Inferior parietal cortex (tissue), 1 donor: Measurements from ENCODE around the gene MS4A6E.
"Not testable (repeated sequence)": the region's sequence is repeated elsewhere in the genome, so short reads cannot be mapped to it uniquely, and the experiment has no call there.

Experiments used
- DNase-seq: peaks from one replicate; pipeline ENCODE4 v3.0.0-alpha.2; 2016; ENCODE audit errors: extremely low spot score

The MS4A6E gene

GRCh38 chr11:60336767-60337391, 9.8 kb downstream of the MS4A6E start:
- no peak for DNase-seq

DNA sequence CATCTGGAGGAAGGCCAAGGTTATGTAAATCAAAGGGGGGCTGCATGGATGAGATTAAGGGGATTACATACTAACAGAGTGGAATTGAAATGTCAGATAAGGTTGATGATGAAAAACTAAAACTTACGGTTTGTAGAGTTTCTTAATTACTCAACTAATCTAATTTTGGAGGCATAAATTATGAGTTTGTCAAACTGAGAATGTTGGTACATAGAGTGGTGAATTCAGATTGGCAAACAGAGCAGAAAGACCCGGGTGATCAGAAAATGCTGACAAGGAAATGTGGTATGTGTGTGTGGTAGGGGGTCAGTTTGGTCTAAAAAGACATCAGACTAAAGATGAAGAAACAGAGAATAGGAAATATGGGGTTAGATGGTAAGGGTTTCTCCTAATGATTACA, 11.0 kb downstream of the MS4A6E start:
- no peak for DNase-seq

GRCh38 chr11:60339356-60339755, 12.3 kb downstream of the MS4A6E start:
- DNase-seq: no peak

DNA sequence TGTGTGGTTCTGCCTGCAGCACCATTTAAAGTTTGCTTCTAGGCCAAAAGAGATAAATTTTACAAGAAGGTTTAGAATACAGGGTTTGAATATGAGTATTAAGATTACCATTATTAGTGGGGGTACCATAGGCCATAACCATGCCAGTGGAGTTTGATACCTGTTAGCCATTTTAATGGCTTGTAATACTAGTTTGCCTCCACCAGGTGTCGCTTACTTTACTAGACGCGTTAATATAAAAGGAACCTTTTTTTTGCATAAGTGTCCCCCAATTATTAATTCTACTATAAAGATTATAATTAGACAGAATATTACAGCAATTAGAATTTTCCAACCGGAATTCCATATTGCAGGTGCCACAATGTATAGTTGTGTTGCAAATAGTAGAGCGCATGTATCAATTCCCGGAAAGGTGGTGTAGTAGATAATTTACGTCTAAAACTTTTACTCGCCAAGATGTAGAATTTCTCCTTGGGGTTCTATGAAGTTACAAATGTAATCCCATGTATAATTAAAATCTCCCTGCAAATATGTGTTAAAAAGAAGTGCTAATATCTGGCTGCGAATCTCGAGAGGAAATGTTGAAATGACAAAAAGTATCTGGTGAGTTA, 16.1 kb downstream of the MS4A6E start:
- no peak for DNase-seq

GRCh38 chr11:60344146-60344545, 17.1 kb downstream of the MS4A6E start:
- DNase-seq: no peak

GRCh38 chr11:60345489-60345888, 18.4 kb downstream of the MS4A6E start:
- no peak for DNase-seq

GRCh38 chr11:60347084-60347797, 20.2 kb downstream of the MS4A6E start:
- DNase-seq: no peak

DNA sequence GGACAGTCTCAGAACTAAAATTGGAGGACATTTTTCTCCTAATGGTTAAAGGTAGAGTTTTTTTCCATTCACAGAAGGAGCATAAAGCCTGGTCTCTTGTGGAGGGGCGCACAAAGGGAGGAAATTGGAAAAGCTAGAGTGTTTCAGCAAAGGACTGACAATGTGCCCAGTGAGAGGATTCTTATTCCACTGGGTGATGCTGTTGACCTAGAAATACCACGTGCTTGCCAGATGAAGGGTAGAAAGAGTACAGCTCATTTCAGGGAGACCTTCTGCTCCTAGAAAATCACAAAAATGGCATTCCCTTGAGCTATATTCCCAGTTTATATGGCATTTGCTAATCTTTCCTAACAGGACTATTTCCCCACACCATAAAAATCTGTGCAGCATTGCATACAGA, 21.1 kb downstream of the MS4A6E start:
- DNase-seq: no peak

- DNase-seq: no peak
Measured at GRCh38 chr11:60349990-60350389, 22.9 kb downstream of the MS4A6E start.

DNA sequence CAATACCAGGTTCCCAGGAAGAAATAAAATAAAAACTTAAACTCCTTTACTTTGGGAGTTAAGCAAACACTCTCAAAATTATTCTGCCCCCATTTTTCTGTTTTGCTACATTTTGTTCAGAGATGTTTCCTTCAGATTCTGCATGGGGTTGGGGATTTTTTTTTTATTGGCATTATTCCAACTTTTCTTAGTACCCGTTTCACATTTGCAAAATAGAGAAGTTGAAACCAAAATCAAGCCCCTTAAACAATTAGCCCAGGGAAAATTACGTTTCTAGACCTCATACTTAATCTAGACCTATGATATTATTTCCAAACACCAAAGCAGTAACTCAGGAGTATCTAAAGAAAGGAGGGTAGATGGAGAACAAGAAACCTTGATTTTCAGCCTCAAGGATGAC, 30.7 kb downstream of the MS4A6E start:
- DNase-seq: no peak

- no peak for DNase-seq
Measured at GRCh38 chr11:60360621-60361020, 33.6 kb downstream of the MS4A6E start.

GRCh38 chr11:60362241-60362640, 35.2 kb downstream of the MS4A6E start:
- no peak for DNase-seq

- DNase-seq: peak; percentile 88
Measured at GRCh38 chr11:60363542-60364470, 36.8 kb downstream of the MS4A6E start.

GRCh38 chr11:60366262-60366904, 39.3 kb downstream of the MS4A6E start:
- not testable (repeated sequence) for DNase-seq

DNA sequence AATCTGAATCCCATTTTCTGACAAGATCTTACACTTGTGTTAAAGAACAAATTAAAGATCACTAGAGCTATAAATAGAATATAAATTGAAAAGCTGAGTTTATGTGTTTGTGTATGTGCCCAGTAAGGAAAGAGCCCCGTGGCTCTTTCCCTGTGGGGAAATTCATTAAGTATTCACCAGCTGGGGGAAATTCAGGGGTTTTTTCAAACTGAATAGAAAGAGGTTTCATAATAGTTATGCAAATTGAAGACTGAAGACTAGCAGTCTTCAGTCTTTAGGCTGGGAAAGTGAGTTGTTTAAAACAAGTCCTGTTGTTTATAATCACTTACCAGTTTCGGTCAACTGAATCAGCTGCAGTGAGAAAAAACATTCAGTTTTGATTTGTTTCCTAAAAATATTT, 40.0 kb downstream of the MS4A6E start:
- DNase-seq: no peak

GRCh38 chr11:60367896-60368295, 40.8 kb downstream of the MS4A6E start:
- DNase-seq: no peak

DNA sequence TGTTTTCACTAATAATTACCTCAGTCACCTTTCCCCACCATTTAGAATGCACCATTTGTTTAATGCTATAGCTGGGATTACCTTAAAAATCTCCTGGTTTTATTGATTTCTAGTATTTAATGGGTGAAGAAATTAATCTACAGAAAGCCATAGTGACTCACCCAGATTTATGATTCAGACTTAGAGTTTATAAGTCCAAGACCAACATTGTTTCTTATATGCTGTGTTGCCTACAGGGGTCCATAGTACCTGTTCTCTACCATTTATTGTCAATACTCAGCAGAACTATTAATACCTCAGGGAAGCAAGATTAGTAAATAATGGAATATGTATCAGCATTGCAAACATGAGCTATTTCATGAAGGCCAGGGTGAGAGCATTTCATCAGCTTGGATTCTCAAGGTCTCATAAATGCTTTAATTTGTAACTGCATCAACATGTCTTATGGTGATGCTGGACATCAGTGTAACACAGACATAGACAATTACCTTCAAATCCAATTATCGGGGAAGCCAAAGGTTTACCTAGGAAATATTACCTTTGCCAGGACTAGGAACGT, 43.3 kb downstream of the MS4A6E start:
- DNase-seq: no peak

GRCh38 chr11:60370811-60371298, 43.8 kb downstream of the MS4A6E start:
- DNase-seq: no peak

DNA sequence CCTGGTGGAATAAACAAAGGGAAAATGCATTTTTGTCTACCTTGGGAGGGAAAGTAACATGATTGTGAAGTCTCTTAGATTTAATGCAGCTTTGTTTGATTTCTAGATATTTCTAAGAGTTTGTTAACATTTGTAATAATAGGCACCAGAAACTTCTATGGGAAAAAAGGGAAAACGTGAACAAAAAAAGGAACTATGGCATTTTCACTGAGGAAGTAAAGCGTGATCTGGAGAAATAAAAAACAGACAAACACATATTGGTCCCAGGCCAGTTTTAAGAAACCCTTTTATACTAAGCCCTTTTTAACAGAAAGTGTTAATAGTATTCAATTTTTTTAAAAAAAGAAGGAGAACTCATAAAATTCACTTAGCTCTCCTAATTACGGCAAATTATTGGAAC, 44.3 kb downstream of the MS4A6E start:
- DNase-seq: no peak

- DNase-seq: no peak
Measured at GRCh38 chr11:60371854-60372253, 44.8 kb downstream of the MS4A6E start.

GRCh38 chr11:60372767-60373166, 45.7 kb downstream of the MS4A6E start:
- DNase-seq: no peak
